Hypothalamus (tissue), 51 donors: Measurements from ENCODE around the gene PTGR2.
"Not testable (repeated sequence)": the region's sequence is repeated elsewhere in the genome, so short reads cannot be mapped to it uniquely, and the experiment has no call there.

Experiments
- DNase-seq, 51 donors: peaks; one replicate each; lab custom pipeline; 2025; lab: John Stamatoyannopoulos, UW

PTGR2 gene

DNA sequence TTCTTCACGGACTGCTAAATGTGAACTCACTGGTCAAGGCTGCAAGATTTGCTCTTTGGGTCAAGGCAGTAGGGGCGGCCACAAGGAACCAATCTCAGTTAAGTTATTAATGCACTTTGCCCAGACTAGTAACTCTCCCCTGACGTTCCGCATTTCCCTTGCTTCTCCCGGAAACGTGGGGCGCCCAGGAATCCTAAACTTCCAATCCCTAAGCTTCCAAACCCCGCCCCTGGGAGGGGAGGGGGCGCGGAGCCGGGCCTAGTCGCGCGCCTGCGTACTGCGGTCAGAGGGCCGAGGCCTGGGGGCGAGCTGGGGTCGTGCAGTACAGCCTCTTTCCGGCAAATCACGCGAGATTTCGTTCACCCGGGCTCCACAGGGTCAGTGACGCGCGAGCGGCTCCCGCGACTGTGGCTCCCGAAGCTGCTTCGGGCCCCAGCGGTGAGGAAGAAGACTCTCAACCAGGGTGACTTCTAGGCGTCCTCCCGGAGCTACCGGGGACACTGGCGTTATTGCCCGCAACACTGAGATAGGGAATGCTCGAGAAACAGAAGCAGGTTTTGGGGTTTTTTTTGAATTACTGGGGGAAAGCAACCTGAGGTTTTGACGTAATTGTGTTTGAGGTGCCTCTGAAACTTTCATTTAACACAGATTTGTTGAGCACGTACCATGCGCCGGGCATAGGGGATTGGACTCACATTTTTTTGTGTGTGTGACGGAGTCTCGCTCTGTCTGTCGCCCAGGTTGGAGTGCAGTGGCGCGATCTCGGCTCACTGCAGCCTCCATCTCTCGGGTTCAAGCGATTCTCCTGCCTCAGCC, at the start of gene PTGR2:
Gene PTGR2, plus strand, starts transcription at position 265 of the 816 bp plus-strand sequence. CDS start 7,032 bp downstream, outside the sequence.
- peak; percentile 58 to 95 (median 88) for DNase-seq

DNA sequence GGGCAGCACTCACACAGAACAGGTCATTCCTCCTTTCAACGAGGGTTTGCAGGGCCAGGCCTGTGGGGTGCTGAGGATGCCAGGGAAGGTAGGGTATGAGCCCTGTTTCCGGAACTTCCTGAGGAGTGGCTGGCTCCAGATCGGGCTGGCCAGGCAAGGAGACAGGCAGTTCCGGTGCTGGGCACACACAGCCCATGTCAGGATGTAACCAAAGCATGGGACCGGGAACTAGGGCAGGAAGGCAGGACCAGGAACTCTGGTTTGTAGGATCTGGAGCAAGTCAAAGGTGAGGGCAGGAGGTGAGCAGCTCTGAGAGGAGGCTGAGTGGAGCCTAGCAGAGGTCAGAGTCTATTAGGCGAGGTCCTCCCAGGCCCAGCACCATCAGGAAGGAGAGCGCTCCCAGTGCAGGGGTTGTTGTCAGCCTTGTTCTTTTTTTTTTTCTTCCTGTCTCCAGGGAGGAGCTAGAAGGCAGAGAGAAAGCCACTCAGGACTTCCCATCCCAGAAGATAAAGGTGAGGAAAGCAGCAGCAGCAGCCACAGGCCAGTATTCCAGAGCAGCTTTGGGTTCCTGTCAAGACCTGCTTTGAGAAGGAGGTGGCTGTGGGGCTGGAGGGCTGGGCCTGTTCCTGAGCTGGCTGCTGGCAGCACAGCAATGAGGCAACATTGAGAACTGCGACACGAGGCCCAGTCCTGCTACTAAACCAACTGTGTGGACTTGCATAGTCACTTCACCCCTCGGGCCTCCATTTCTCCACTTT, 49.0 kb upstream of the PTGR2 start:
- DNase-seq: no peak

- DNase-seq: no peak
Observed at GRCh38 chr14:73804636-73805035, 47.0 kb upstream of the PTGR2 start.

- DNase-seq: no peak
Observed at GRCh38 chr14:73807457-73807856, 44.2 kb upstream of the PTGR2 start.

DNA sequence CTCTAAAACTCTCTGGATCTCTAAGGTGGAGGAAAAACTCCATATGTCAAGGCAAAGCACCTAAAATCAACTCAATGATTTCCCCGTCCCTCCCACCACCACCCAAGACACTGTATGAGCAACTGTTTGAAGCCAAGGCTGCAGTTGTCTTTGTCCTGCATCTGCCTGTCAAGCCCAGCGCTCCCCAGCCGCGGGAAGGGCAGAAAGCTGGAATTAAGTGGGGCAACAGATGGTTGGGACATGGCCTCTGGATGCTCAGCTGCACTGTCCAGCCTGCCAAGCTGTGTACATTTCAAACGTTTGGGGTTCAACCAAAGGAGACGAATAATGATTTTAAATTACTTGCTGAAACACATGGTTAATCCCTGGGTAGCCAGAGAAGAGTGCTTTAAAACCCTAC, 42.2 kb upstream of the PTGR2 start:
- DNase-seq: peak in 3 of 51 donors; percentile 11 to 23 (median 14)

GRCh38 chr14:73810478-73811163, 41.0 kb upstream of the PTGR2 start:
- DNase-seq: no peak

DNA sequence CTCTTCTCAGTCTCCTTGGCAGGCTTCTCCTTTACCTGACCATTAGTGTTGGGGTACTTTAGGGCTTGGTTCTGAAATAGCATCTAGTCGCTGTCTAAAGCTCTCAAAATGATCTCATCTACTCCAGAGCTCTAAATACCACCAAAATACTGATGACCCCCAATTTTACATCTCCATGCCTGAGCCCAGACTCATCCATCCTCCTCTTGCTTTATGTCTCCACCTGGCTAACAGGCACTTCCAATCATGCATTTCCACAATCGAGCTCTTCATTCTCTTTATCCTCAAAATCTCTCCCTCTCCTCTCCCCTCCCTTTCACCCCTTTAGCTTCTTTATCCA, 40.5 kb upstream of the PTGR2 start:
- no peak for DNase-seq

DNA sequence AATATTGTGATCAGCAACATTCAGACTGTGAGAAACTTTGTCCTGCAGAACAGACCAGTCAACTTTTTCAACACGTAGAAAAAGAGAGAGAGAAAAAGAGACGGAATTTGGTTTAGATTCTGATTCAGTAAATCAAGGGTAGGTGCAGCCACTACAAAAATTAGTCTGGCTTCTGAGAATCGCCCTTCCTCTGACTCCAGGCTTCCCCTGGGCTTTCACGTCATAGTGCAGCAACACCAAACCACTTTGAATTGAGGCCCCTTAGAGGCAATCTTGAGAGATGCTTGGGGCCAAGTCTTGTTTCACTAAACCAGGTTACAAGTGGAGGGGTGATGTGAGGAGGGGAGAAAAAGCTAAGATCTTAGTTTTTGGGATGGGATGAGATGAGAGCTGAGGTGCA, 37.5 kb upstream of the PTGR2 start:
- DNase-seq: no peak

DNA sequence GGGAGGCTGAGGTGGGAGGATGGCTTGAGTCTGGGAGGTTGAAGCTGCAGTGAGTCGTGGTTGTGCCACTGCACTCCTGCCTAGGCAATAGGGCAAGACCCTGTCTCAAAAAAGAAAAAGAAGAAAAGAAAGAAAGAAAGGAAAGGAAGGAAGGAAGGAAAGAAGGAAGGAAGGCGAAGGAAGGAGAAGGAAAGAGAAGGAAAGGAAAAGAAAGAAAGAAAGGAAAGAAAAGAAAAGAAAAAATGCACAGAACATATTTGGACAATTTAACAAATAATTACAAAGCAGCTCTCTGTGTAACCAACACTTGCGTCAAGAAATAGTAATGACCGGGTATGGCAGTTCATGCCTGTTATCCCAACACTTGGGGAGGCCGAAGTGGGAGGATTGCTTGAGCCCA, 35.8 kb upstream of the PTGR2 start:
- DNase-seq: no peak

DNA sequence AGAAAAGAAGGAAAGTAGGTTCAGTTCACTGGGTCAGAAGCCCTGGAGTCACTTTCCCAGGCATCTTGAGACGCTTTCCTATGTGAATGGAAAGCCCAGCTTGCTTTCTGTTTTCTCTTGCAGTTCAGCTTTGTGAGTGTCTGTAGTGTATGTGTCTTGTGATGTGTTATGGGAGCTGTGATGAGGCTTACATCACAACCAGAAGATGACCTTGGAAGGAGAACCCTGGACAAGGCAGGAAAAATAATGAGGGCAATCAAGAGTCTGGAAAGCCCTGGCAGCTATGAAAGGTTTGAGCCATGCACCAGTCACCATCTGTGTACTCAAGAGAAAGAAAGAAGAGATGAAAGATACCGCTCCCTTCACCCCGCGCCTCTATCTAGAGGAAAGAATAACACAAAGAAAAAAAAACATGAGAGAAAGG, 35.2 kb upstream of the PTGR2 start:
- DNase-seq: no peak

GRCh38 chr14:73817020-73817655, 34.5 kb upstream of the PTGR2 start:
- DNase-seq: no peak

DNA sequence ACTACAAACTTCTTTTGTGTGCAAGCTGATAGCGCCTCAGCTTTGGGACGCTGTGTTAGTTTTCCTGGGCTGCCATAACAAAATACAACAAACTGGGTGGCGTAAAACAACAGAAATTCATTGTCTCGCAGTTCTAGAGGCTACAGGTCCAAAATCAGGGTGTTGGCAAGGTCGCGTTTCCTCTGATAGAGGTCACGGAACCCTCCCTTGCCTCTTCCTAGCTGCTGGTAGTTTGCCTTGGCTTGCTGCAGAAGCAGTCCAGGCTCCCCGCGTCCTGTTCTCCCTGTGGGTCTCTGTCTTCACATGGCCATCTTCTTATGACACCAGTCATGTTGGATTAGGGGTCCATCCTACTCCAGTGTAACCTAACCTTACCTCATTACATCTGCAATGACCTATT, 32.8 kb upstream of the PTGR2 start:
- DNase-seq: no peak

- DNase-seq: no peak
Observed at GRCh38 chr14:73820631-73821030, 31.0 kb upstream of the PTGR2 start.

DNA sequence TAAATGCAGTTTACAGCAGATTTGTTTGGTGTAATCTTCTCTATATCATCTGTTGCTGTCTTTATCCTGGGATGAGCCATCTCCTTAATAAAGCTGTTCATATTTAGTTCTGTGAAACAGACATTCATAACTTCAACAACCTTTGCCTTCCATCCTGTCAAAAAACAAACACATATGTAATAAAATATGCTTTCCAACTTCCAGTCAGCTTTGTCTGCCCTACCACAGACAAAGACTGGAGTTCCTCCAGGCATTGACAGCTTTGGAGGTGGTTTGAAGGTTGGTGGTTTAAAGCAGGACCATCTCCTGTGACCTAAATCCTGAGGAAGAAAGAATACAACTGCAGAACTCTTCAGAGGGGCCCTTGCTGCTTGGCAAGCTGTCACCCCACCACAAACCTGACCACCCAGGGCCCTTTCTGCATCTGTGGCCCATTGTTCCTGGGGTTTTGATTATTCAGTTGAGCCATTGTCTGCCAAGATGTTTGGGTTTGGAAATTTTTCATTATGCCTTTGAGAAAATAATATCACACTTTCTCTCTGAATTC, 28.2 kb upstream of the PTGR2 start:
- DNase-seq: no peak

DNA sequence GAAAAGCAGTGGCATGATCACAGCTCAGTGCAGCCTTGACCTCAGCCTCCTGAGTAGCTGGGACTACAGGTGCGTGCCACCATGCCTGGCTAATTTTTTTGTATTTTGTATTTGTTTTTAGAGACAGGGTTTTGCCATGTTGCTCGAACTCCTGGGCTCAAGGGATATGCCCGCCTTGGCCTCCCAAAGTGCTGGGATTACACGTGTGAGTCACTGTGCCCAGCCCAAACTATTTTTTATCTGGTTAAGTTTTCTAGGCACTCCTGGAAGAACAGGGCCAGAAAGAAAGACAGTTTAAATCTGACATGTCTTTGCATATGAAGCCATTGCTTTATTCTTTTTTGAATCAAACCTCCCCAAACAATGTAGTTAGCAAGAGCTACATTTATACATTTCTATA, 27.5 kb upstream of the PTGR2 start:
- no peak for DNase-seq

DNA sequence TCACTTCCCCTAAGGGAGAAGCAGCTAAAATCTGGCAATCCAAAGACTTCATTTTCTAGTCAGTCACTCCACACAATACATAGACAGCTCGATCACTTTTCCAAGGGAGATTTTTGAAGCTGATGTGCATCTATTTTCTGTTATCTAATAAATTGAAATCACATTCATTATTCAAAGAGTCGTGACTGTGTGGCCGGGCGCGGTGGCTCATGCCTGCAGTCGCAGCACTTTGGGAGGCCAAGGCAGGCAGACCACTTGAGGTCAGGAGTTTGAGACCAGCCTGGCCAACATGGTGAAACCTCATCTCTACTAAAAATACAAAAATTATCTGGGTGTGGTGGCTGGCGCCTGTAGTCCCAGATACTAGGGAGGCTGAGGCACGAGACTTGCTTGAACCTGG, 27.1 kb upstream of the PTGR2 start:
- no peak for DNase-seq

GRCh38 chr14:73825551-73826188, 26.0 kb upstream of the PTGR2 start:
- peak in 50 of 51 donors; percentile 6 to 84 (median 62) for DNase-seq

DNA sequence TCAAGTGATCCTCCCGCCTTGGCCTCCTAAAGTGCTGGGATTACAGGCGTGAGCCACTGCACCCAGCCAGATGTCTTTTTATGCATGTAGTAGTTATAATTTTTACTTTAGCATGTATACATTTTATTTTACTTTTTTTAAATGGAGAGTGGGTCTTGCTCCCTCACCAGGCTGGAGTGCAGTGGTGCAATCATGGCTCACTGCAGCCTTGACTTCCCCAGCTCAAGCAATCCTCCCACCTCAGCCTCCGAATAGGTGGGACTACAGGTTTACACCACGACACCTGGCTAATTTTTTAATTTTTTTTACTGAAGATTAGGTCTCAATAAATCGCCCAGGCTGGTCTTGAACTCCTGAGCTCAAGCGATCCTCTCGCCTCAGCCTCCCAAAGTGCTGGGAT, 24.4 kb upstream of the PTGR2 start:
- not testable (repeated sequence) for DNase-seq

- DNase-seq: no peak
Observed at GRCh38 chr14:73829071-73829470, 22.6 kb upstream of the PTGR2 start.
